OCI-LY1 (cell line): Measurements from ENCODE around the gene KRTAP10-10.

Source experiments
- EZH2 ChIP-seq: fragments of 200-600 bp; sonication (generic), shearing (Covaris generic); IDR thresholded peaks from 2 replicates; pipeline ENCODE4 v1.8.0; 2017; ENCODE audit warnings: borderline replicate concordance, mixed run types, mild to moderate bottlenecking, antibody characterized with exemption, low read length, moderate library complexity, mixed read lengths
- TF ChIP-seq, protein P1 (sequence below): fragments of 200-600 bp; sonication (generic), shearing (Covaris generic); IDR thresholded peaks from 2 replicates; pipeline ENCODE4 v1.5.1; 2017; ENCODE audit warnings: mild to moderate bottlenecking, antibody characterized with exemption, low read length, moderate library complexity, mixed read lengths

- TF ChIP-seq, protein P1, sequence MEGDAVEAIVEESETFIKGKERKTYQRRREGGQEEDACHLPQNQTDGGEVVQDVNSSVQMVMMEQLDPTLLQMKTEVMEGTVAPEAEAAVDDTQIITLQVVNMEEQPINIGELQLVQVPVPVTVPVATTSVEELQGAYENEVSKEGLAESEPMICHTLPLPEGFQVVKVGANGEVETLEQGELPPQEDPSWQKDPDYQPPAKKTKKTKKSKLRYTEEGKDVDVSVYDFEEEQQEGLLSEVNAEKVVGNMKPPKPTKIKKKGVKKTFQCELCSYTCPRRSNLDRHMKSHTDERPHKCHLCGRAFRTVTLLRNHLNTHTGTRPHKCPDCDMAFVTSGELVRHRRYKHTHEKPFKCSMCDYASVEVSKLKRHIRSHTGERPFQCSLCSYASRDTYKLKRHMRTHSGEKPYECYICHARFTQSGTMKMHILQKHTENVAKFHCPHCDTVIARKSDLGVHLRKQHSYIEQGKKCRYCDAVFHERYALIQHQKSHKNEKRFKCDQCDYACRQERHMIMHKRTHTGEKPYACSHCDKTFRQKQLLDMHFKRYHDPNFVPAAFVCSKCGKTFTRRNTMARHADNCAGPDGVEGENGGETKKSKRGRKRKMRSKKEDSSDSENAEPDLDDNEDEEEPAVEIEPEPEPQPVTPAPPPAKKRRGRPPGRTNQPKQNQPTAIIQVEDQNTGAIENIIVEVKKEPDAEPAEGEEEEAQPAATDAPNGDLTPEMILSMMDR = no peak
- TF ChIP-seq EZH2 = no peak
Observed at GRCh38 chr21:44664691-44665090, 27.5 kb downstream of the KRTAP10-10 start.
